Stimulated activated CD4-positive, alpha-beta T cell treated with anti-CD3 and anti-CD28 coated beads, TNF-alpha, amount 100 ng/mL, for 24 hours (primary cell): ENCODE measurements around the gene PLXNA4.

Experiments used
- DNase-seq, 3 experiments: peaks; one replicate each; pipeline ENCODE4 v3.0.0-alpha.2; 2020; ENCODE audit warnings: low read depth in 3 of 3

The PLXNA4 gene

DNA sequence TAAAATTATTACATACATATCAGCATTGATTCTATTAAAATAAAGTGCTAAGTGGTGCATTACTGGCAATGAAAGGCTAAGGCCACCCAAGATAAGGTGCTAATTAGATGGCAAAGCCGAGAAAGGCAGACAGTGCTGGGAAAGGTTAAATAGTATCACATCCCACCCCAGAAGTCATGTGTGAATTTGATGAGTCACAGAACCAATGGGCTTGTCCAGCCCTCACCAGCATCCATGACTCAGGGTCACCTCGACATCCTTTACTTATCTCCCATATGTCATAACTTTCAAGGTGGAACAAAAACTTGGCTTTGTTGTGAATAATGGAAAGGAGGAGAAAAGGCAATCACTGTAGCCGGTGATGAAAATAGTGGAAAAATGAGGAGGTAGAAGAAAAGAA lies 459.1 kb downstream of the PLXNA4 start:
- DNase-seq, result no peak

DNA sequence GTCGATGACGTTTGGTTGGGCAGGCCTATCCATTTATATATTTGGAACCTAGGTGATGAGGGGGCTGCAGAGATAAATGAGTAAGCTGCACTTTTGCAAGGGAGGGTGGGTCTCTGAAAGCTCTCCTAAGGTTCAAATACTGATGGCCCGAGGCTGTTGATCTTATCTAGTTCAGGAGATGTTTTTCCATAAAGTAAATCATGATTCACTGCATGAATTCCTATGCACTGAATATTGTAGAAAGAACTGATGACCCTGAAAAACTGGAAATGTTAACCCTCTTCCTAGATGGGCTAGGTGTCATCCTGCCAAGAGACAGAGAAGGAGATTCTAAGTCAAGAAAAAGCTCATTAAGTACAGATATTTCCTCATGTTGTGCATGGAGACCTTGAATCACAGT lies 459.9 kb downstream of the PLXNA4 start:
- DNase-seq, result no peak

DNA sequence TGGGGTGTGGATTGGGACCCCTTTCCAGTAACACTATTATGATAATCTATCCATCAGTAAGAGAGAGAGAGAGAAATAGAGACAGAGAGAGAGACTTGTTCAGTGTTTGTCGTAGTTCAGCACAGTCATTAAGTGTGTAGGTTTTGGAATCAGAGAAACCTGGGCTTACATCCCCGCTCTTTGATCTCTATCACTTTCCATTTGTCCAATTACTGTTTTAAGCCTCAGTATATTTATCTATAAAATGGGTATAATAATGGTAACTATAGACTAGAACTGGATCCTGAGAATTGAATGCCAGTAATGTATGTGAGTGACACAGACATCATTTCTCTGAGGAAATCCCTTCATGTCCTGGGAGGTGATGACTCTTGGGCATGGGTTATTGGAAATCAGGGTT lies 460.5 kb downstream of the PLXNA4 start:
- no peak for DNase-seq

DNA sequence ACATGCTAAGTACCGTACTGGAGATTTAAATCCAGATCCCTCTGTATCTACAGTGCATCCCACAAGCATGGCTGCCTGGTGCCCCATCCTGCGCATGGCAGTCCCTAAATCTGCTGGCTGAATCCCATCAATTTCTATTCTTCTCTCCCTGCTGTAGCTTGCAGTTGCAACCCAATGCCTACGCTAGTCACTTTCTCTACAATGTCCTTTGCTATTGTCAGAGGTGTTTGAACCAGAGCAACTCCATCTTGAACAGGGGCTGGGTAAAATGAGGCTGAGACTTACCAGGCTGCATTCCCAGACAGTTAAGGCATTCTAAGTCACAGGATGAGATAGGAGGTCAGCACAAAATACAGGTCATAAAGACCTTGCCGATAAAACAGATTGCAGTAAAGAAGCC lies 461.2 kb downstream of the PLXNA4 start:
- DNase-seq, result no peak

DNA sequence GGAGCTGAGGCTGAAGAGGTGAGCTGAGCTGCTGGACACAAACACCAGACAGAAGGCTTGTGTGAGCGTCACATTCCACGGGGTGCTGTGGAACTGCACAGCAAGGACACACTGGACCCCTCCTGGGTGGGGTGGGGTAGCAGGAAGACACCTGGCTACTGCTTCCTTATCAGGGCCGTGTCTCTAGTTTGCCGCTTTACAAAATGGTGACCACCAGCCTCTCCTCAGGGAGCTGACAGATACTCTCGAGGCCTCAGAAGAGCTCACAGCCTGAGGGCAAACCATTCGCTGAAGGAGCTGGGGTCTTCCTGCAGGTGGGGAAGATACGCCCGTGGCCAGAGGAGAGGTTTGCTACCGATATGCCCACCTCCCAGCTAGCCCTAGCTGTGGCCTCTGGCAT lies 461.9 kb downstream of the PLXNA4 start:
- DNase-seq, result no peak

DNA sequence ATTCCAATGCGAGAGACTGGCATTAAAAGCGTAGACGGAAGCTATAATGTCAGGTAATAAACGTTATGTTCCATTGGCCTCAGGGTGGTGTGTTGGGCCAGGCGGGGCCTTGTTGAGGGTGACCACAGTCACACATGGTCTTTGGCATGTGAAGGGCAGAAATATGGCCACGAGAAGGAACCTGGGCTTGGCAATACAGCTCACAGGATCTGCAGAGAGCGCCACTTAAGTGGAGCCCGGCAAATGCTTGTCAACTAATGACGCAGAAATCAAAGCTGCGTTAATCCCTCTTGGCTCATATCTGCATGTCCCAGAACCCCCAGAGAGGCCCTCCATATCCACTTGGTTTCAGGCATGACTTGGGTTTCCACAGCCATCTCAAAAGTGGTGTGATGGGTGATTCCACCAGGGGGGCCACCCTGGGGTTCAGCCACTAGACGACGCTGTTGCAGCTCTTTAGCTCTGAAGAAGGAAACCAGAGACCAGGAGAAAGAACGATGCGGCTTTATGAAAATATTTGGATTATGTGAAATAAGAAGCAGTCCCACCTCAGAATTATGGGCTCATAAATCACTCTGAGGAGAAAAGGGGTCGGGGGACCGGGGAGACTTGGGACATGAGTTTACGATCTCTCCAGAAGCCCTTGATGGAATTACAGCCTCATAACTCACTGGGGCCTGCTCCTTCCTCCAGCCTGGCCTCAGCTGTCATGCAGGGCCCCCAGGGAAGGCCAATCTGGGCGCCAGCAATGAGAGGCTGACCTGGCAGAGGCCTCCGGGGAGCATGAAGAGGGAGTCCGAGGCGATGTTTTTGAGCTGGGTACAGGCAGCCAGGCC lies 462.5 kb downstream of the PLXNA4 start:
- no peak for DNase-seq

DNA sequence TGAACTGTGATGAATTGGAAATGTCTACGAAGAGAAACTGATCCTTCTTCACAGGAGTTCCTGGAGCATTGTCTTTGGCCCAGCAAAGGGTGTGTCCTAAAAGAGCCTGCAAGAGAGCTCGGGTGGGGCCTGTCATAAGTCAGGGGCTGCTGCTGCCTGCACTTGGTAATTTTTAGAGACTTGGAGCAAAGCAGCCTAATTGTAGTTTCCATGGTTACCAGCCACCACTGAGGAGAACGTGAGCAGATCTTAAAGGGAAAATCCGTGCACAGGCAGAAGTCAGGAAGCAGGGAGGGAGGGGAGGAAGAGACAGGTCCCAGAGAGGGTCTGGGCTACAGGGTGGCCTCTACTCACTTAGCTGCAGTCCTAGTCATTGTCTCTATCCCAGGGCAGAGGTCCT lies 463.6 kb downstream of the PLXNA4 start:
- DNase-seq, result no peak

DNA sequence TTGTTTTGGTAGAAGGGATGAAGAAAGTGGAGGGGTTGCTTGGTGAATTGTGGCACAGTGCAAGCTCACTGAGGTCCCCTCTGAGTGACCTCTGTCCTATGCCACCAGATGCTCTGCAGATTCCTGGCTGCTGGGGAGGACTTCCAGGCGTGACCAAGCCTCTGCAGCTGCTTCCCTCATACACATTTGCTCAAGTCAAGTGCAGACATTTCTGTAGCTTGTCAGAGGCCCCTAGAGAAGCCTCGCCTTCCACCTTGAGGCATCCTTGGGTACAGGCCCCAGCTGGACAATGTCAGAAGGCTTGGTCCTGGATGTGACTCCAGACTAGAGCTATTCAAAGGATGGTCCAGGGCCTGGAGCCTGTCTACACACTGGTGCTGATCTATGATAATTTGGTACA lies 464.2 kb downstream of the PLXNA4 start:
- DNase-seq, result no peak

DNA sequence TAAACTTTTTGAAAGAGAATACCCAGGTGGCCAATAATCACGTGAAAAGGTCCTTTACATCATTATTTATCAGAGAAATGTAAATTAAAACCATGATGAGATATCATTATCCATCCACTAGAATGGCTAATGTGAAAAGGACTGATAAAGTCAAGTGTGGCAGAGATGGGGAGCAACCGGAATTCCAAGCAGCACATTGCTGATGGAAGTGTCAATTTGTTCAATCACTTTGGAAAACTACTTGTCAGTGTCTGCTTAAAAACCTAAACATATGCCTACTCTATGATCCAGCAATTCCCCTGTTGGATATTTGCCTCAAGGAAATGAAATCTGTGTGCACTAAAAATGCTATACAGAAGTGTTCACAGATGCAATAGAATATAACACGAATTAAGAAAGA lies 465.6 kb downstream of the PLXNA4 start:
- no peak for DNase-seq

DNA sequence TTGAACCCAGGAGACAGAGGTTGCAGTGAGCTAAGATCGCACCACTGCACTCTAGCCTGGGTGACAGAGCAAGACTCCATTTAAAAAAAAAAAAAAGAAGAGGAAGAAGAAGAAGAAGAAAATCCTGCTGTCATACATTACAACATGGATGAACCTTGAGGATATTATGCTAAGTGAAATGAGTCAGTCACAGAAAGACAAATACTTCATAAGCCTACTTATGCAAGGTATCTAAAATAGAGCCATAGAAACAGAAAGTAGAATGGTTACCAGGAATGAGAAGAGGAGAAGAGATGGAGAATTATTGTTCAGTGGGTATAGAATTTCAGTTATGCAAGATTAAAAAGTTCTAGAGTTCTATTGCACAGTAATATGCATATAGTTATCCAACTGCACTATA lies 466.5 kb downstream of the PLXNA4 start:
- no peak for DNase-seq

DNA sequence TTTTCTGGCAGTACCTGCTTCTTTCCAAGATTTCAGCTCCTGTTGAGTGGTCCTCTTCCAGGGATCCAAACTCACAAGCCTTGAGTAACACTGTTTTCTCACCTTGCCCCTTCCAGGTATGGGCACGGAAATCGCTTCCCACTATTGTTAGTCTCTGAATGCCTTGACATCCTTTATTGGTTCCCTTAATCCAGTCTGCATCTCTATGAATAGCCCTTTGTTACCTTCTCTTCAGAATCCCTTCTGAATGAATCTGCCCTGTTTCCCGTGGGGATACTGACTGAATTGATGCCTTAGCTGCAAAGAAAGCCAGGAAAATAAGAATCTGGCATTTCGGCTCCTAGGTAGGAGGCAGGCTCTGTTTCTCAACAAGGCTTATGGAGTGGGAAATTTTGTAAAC lies 467.7 kb downstream of the PLXNA4 start:
- DNase-seq, result no peak

DNA sequence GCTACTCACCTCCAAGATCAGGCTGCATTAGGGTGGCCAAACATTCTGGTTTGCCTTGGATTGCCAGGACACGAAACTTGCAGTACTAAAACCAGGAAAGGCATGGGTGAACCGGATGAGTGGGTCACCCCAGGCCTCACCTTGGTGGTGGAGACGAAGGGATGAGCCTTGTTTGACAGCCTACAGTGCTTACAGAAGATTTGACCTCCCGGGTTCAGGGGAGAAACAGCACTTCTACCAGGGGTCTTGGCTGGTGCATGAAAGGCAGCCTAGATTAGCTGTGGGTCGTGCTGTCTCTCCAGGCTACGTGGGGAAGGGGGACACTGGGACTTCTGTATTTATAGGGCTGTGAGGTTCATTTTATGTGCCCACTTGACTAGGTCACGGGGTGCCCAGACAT lies 469.8 kb downstream of the PLXNA4 start:
- no peak for DNase-seq

DNA sequence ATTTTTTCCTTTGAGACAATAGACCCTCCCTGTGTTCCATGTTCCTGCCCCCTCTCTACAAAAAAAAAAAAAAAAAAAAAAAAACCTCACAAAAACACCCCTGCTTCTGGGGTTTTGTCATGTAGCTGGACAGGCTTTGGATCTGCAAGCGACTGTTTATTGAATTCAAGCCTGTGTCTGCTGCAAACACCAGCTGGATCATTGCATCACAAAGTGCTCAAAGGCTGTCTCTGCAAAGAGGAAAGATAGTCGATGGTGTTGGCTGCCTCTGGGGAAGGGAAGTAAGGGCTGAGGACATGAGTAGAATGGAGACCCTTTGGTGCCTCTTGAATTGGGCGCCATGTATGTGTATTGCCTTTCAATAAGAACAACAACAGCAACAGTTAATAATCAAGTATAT lies 471.2 kb downstream of the PLXNA4 start:
- DNase-seq, result no peak

DNA sequence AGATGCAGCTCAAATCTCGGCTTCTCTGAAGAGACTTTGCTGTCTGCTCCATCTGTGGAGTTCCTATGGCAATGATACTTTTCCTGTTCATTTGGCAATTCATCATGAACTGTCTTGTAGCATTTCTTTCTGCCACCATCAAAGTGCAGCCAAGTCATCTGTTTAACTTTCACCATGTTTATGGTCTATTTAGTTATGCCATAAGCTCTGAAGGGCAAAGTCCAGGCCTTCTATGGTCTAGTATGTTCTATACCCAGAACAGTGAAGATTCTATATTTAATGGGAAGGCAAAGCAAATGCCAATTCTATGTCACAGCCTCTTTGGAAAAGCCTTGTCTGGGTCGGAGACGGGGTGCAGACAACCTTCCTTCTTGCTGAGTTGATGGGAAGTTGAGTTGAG lies 472.6 kb downstream of the PLXNA4 start:
- DNase-seq, result no peak

DNA sequence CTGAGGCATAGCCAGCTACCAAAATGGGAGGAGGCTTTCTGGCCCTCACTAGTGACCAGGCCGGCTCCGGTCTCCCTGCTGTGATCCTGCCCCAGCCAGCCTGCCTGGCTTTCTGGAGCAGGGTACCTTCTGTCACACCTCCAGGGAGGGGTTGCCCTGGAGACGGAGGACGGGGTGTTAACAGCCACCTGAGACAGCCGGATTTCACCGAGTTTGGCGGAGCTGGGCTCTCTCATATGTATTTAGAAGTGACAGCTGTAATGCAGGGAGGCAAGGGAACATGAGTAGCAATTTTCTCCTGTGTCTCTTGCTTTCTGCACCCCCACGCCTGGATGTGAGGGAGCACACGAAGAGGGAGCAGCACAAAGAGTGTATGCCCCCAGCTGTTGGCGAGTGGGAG lies 473.3 kb downstream of the PLXNA4 start:
- DNase-seq, result no peak

DNA sequence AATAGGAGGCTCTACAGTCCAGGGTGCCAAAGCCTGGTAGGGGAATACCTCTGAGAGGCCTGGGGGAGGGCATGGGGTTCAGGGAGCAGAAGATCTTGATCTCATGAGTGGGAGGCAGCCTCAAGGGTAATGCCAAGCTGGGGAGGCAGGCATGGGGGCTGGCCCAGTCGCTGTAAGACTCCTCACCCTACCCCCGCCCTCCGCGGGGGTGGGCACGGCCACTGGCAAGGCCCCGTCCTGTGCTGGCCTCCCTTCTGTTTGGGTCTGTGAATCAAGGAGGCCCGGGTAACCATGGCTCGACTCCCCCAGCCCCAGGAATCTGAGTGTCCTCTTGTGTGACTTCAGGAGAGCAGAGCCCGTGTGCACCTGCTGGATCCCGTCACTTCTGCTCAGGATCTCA lies 473.9 kb downstream of the PLXNA4 start:
- no peak for DNase-seq

DNA sequence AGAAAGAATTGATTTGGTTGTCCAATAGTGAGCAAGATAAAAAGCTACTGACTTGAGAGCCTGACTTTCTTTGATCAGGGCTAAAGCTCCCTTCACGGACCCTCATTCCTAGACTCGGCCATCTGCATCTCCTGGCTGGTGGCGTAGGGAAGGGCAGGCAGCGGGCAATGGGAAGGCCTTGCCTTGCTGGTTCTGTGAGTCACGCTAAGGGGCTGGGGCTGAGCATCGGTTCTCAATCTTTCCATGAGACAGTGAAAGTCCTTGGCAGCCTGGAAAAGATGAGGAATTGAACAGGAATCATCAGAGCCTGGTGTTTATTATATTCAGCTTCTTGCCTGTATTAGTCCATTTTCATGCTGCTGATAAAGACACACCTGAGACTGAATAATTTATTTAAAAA lies 475.3 kb downstream of the PLXNA4 start:
- no peak for DNase-seq

DNA sequence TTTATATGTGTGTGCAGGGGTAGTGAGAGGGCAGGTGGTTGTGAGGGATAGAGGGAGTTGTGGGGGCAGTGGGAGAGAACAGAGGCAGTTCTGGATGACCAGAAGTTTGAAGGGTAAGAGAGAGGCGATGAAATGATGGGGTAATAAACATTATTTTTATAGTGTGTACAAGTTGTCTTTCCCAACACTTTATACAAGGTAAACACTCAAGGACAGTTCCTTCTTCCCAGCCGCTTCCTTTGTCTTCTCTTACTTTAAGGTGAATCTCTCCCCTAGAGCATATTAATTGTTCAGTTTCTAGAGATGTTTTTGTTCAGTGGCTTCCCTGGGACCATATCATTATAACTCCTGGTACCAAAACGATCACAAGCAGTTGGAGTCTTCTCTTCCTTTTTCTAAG lies 475.8 kb downstream of the PLXNA4 start:
- no peak for DNase-seq

DNA sequence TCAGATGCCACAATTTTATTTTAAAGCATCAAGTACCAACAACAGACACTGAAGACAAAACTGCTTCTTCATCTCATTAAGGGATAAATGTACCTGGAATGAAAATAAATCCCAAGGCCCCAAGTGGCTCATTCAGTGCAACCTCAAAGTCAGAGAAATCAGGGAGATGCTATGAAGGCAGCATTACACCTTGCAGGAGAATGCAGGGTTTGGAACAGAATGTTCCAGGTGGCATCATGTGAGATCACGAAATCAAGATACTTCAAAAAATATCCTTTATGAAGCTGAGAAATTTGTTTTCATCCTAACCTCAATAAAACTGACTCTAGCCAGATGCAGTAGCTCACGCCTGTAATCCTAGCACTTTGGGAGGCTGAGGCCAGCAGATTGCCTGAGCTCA lies 477.1 kb downstream of the PLXNA4 start:
- no peak for DNase-seq

DNA sequence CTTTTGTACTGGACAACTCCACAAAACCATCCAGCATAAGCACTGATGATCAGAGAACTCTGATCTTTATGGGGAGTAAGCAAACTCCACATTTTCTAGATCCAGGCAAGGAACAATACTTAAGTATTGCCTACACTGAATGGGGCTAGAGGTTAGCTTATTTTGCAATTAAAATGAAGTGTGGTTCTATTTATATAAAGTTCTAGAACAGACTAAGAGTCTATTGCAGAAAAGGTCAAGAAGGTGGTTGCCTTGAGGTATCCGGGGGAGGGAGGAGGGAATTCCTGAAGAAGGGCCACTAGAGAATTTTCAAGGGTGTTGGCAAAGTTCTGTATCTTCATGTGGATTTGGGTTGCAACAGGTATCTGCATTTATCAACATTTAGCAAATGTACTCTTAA lies 477.9 kb downstream of the PLXNA4 start:
- DNase-seq, result no peak

DNA sequence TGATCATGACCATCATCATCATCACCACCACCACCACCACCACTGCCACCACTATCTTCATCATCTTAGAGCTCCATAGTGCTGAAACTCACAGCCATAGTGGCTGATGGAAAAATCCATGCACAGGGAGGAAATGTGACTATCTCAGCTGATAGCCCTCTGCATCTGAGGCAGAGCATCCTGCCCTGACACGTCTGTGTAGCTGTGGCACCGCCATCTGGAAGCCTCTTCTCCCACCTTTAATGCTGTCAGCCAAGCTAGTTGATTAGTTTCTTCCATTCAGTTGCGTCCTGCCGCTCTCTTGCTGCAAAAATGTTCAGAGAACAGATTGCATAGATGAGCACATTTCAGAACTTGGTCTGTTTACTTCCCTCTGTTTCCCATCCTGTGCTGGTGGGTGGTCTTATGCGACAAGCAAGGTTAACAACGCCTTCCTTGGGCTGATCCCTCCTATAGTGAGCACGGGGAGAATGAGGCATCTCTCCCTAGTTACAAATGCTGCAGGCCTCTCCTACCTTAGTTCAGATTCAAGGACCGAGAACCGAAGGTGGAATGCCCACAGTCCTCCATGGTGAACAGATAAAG lies 478.6 kb downstream of the PLXNA4 start:
- no peak for DNase-seq

DNA sequence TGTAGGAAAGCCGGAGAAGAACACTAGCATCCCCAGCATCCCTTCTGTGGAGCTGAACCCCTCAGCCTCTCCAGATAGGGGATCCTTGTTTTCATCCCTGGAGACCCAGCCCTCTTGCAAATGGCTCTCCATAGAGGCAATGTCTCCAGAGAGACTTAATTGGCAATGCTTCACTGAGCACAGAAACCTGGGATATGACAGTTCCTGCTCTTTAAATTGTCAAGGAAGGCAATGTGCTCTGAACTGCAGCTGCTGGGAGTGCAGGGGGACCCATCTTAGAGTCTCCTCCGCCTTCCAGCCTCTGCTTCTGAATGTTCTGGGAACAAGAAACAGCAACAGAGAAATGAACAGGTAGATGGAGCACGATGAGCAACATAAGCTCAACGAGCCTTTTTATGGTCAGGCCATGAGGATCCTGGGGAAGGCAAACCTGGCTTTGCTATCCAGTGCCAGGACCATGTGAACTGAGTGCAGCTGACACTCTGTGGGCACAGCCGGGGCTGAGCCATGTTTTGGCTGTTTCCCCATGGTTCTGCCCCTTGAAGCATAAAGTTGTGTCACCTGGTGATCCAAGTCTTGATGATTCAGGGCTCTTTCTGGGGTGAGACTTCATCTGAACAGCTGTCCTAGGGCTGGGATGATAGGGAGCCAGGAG lies 481.0 kb downstream of the PLXNA4 start:
- no peak for DNase-seq

DNA sequence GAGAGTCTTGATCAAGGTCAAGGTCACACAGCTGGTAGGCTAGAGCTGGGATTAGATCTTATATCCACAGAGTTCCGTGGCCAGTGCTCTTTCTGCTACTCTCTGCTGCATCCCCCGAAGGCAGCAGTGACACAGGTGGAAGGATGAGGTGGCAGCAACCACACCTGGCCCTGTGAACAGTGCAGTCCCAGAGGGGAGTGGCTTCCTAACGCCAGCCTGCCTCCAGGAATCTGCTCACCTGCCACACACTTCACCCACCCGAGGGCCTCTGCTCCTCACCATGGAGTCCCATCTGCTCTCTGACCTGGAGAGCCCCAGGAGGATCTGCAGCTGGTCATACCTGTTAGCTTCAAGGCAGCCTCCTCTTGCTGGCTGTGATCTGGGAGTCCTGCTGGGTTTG lies 484.2 kb downstream of the PLXNA4 start:
- DNase-seq, result no peak
